Ascending aorta (tissue), 2 donors: ENCODE results near the gene INTS15. TPM values are rescaled to one million over a fixed set of nuclear protein-coding genes. Genes with fewer than 3 reads are reported as not detected.
"Not testable (repeated sequence)": the region's sequence is repeated elsewhere in the genome, so short reads cannot be mapped to it uniquely, and the experiment has no call there.

Experiments used
- DNase-seq, 2 donors: peaks; one replicate each; pipeline ENCODE4 v3.0.0-alpha.2; 2019; ENCODE audit warnings: low spot score in 2 of 2
- H3K27ac ChIP-seq, 2 donors: fragments of 200-600 bp; sonication (generic); one replicate each; pipeline ENCODE4 v1.5.1; 2016 to 2017; ENCODE audit warnings: mild to moderate bottlenecking in 1 of 2
- H3K27me3 ChIP-seq: fragments of 200-600 bp; sonication (generic); one replicate; pipeline ENCODE4 v1.5.1; 2017
- H3K36me3 ChIP-seq, 2 donors: fragments of 200-600 bp; sonication (generic); one replicate each; pipeline ENCODE4 v1.5.1; 2016
- H3K4me1 ChIP-seq, 2 donors: fragments of 200-600 bp; sonication (generic); one replicate each; pipeline ENCODE4 v1.5.1; 2016 to 2017; ENCODE audit warnings: mild to moderate bottlenecking in 1 of 2
- H3K4me3 ChIP-seq, 2 donors: fragments of 200-600 bp; sonication (generic); one replicate each; pipeline ENCODE4 v1.5.1; 2016 to 2017; ENCODE audit warnings: mild to moderate bottlenecking in 1 of 2
- H3K9me3 ChIP-seq, 2 donors: fragments of 200-600 bp; sonication (generic); one replicate each; pipeline ENCODE4 v1.5.1; 2016
- intact Hi-C: fragments of 100-400 bp; cut with DNase I; formaldehyde crosslinking; loops from one replicate; pipeline ENCODE4 v1.15.1; 2023
- total RNA-seq: library from RNA; depleted of rRNA; stranded (reverse); fragments of >200 nt; gene quantifications from one replicate; pipeline ENCODE4 v1.1.0, GENCODE V29; 2016
- TF ChIP-seq, protein P1 (sequence below), 3 experiments: fragments of 200-600 bp in 2 of 3; fragments of 450-650 bp in 1 of 3; sonication (generic) in 2 of 3; IDR thresholded peaks; one replicate each; pipeline ENCODE4 v1.5.1; 2016 to 2019; ENCODE audit warnings: antibody characterized with exemption in 3 of 3, mild to moderate bottlenecking in 1 of 3, moderate library complexity in 1 of 3

The INTS15 gene
- total RNA-seq, 1 donor from 2014 or later: 15.2 TPM

DNA sequence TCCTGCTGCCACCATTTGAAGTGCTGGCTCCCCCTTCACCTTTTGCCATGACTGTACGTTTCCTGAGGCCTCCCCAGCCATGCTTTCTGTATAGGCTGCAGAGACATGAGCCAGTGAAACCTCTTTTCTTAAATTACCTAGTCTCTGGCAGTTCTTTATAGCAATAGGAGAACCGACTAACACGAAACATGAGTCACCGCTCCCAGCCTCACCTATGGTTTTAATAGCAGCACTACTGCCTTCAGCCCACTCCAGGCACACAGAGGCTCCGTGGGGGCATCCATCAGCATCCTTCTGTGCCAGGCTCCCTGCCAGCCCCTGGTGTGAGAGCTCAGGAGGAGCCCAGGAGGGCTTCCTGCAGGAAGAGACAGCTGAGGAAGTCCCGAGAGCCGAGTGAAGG lies 41.8 kb downstream of the INTS15 start:
- Histone ChIP-seq H3K36me3 (no peaks in the 10 kb centered on the region), H3K27ac (no peak overlapping the region), H3K9me3 (no peaks in the 10 kb centered on the region), H3K4me1 (peaks cover under 1 to 4% of the 10 kb centered on the region in 2 donors), H3K4me3 (no peak overlapping the region), H3K27me3 (no peaks in the 10 kb centered on the region)
- intact Hi-C loops: no loop called here
- TF ChIP-seq, protein P1, sequence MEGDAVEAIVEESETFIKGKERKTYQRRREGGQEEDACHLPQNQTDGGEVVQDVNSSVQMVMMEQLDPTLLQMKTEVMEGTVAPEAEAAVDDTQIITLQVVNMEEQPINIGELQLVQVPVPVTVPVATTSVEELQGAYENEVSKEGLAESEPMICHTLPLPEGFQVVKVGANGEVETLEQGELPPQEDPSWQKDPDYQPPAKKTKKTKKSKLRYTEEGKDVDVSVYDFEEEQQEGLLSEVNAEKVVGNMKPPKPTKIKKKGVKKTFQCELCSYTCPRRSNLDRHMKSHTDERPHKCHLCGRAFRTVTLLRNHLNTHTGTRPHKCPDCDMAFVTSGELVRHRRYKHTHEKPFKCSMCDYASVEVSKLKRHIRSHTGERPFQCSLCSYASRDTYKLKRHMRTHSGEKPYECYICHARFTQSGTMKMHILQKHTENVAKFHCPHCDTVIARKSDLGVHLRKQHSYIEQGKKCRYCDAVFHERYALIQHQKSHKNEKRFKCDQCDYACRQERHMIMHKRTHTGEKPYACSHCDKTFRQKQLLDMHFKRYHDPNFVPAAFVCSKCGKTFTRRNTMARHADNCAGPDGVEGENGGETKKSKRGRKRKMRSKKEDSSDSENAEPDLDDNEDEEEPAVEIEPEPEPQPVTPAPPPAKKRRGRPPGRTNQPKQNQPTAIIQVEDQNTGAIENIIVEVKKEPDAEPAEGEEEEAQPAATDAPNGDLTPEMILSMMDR (IDR thresholded peaks at IDR 0.05): no peak
- no peak for DNase-seq

DNA sequence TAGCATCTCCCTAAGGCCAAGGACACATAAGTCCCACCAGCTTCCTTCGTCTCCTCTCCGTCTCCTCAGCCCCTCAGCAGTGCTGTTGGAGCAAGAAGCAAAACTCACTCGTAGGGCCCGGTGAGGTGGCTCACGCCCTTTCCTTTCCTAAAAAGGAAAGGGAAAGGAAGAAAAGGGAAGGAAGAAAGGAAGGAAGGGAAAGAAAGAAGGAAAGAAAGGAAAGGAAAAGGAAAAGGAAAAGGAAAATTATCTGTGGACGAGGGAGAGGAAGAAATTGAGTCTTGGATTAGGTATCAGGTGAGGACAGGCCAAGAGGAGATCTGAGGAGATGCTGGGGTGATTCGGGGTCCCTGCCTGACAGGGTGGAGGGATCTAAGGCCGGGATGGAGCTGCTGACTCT lies 44.2 kb downstream of the INTS15 start:
- Histone ChIP-seq H3K27ac (no peak overlapping the region), H3K9me3 (no peaks in the 10 kb centered on the region), H3K4me3 (no peak overlapping the region), H3K36me3 (no peaks in the 10 kb centered on the region), H3K4me1 (peaks cover 4 to 12% of the 10 kb centered on the region in 2 donors), H3K27me3 (no peaks in the 10 kb centered on the region)
- TF ChIP-seq, protein P1 (IDR thresholded peaks at IDR 0.05): no peak
- DNase-seq: no peak
- intact Hi-C loops: no loop called here

DNA sequence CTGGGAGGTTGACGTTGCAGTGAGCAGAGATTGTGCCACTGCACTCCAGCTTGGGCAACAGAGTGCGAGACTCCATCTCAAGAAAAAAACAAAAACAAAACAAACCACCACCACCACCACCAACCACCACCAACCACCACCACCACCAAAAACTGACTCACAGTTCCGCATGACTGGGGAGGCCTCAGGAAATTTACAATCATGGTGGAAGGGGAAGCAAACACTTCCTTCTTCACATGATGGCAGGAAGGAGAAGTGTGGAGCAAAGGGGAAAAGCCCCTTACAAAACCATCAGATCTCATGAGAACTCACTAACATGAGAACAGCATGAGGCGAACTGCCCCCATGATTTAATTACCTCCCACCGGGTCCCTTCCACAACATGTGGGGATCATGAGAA lies 45.1 kb downstream of the INTS15 start:
- H3K4me3 ChIP-seq, H3K27ac ChIP-seq, H3K9me3 ChIP-seq, H3K36me3 ChIP-seq, DNase-seq, H3K27me3 ChIP-seq: not testable (repeated sequence)
- H3K4me1 ChIP-seq: peaks cover 4 to 12% of the 10 kb centered on the region in 2 donors
- intact Hi-C loops: loop anchor here (5.0 kb wide), 1 partner anchor 72 kb away; the partner anchor contains the start of gene ZNF12

DNA sequence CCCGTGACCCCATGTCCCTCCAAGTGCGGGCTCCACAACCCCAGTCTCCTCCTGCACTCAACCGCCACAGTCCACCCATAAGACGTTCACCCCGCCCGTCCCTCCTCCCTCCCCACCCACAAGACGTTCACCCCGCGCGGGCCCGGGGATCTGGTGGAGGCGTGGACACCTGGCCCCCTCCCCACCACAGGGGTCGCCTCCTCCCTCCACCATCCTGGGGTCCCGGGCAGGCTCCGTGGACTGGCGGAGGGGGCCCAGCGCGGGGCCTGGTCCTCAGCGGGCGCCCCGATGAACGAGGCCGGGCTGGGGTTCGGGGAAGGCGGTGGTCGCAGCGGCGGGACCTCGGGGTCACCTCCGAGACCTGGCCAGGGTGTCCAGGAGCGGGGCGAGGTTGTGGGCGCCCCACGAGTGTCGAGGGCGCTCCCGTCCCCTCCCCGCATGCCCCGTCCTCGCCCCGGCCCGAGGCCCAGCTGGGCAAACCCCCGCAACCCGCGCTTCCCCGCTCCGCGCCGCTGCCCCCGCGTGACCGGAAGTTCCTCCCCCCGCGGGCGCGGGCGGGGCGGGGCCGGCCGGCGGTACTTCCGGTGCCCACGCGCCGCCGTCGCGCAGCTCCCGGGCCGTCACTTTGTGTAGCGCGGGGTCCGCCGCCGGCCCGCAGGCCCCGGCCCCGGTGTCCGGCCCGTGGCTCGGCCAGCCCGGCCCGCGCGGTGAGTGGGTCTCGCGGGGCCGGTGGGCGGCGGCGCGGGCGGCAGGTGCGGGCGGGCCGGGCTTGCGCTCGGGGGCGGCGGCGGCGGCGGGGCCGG lies 47.1 kb downstream of the INTS15 start, which contains the start of gene ZNF316:
Gene ZNF316 (plus strand): TSS at position 578 of the 803 bp plus-strand sequence. CDS start 5,092 bp downstream, outside the sequence.
- peaks cover 0 to 16% of the 10 kb centered on the region in 2 donors for H3K36me3 ChIP-seq
- H3K27ac ChIP-seq: peak within 1 kb of the TSS; percentile 82
- TF ChIP-seq, protein P1 (IDR thresholded peaks at IDR 0.05): no peak
- H3K27me3 ChIP-seq: no peaks in the 10 kb centered on the region
- H3K4me1 ChIP-seq: peaks cover 4 to 12% of the 10 kb centered on the region in 2 donors
- intact Hi-C loops: loop anchor here (5.0 kb wide), 1 partner anchor 70 kb away; the partner anchor contains the start of gene ZNF12
- H3K9me3 ChIP-seq: no peaks in the 10 kb centered on the region
- H3K4me3 ChIP-seq: peak within 1 kb of the TSS; percentile 97 to 99
- DNase-seq: peak in 1 of 2 donors; percentile 75

DNA sequence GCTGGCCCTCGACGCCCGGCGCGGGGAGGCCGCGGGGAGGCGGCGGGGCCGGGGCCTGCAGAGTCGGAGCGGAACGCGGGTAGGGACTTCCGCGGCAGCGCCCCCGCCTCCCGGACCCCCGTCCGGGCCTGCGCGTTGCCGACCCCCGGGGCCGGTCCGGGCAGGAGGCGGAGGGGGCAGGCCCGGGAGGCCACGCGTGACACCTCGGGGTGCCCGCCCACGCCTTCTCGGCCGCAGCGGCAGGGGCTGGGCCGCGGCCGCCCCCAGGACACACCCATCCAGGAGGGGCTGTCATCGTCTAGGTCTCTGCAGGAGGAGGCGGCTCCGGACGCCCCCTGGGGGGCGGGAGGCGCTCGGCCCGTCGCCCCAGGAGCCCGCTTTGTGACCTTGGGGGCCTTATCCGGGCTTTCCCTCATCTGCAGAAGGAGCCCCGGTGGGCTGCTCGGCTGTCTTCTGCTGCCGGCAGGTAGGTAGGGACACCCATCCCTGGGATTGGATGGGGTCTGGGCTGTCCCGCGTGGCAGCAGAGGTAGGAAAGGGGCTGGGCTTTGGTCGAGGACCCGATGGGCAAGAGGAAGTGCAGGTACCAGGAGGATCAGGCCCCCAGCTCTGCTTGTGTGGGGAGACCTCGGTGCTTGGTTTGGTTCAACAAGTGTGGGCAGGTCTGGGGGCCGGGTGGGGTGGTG lies 47.9 kb downstream of the INTS15 start:
- intact Hi-C loops: loop anchor here (2.0 to 5.0 kb wide), 2 partner anchors 49 to 70 kb away; partner anchors contain the start of gene ZNF12
- peak overlapping the region; percentile 97 to 99 for H3K4me3 ChIP-seq
- peak overlapping the region; percentile 50 to 71 for H3K27ac ChIP-seq
- peaks cover 4 to 12% of the 10 kb centered on the region in 2 donors for H3K4me1 ChIP-seq
- peak in 1 of 2 donors; percentile 72 for DNase-seq
- no peaks in the 10 kb centered on the region for H3K9me3 ChIP-seq
- no peaks in the 10 kb centered on the region for H3K27me3 ChIP-seq
- peaks cover 4 to 23% of the 10 kb centered on the region in 2 donors for H3K36me3 ChIP-seq
- TF ChIP-seq, protein P1 (IDR thresholded peaks at IDR 0.05): peak in 1 of 3 experiments; percentile 16
